Ovary (tissue), 9 donors: ENCODE results near the gene SRSF8. TPM values are rescaled to one million over a fixed set of nuclear protein-coding genes. Genes with fewer than 3 reads are reported as not detected.
"Not testable (repeated sequence)": the region's sequence is repeated elsewhere in the genome, so short reads cannot be mapped to it uniquely, and the experiment has no call there.

ENCODE experiments used
- DNase-seq, 5 donors: peaks; one replicate each; pipeline ENCODE4 v3.0.0-alpha.2; 2019 to 2020
- H3K27ac ChIP-seq, 2 donors: fragments of 200-600 bp; one replicate each; pipeline versions ENCODE4 v1.5.1 to v1.8.0; 2019 to 2022
- H3K27me3 ChIP-seq: fragments of 200-600 bp; one replicate; pipeline ENCODE4 v1.8.0; 2022
- H3K36me3 ChIP-seq: fragments of 200-600 bp; sonication (generic); one replicate; pipeline ENCODE4 v1.5.1; 2019
- H3K4me1 ChIP-seq: one replicate; pipeline ENCODE4 v1.8.1; 2013; ENCODE audit warnings: mild to moderate bottlenecking, moderate library complexity; ENCODE audit not compliant: insufficient read depth
- H3K4me3 ChIP-seq: fragments of 200-600 bp; sonication (generic); one replicate; pipeline ENCODE4 v1.5.1; 2017
- H3K9me3 ChIP-seq, 2 donors: fragments of 200-600 bp in 1 of 2; sonication (generic) in 1 of 2; one replicate each; pipeline versions ENCODE4 v1.5.1 to v1.8.1; 2013 to 2019; ENCODE audit warnings: mild to moderate bottlenecking in 1 of 2, moderate library complexity in 1 of 2
- EP300 ChIP-seq: sonication (generic); formaldehyde crosslinking; IDR thresholded peaks from one replicate; pipeline ENCODE4 v1.6.1; 2017; ENCODE audit warnings: antibody characterized with exemption
- POLR2A ChIP-seq: fragments of 450-650 bp; IDR thresholded peaks from one replicate; pipeline ENCODE4 v1.6.1; 2017; ENCODE audit warnings: antibody characterized with exemption, mild to moderate bottlenecking, moderate library complexity
- WGBS, 3 donors: extraction: QIAGEN DNeasy Blood & Tissue Kit in 1 of 3; methylation state at CpG; one replicate each; pipeline versions ENCODE4 v1.1.5 to v1.1.7; 2013 to 2017; 5-methylcytosine and 5-hydroxymethylcytosine counted together
- intact Hi-C, 4 donors: fragments of 100-400 bp; cut with DNase I; formaldehyde crosslinking; loops; one replicate each; pipeline versions ENCODE4 v1.11.0 to v1.15.1; 2022 to 2023
- polyA plus RNA-seq, 2 donors: library from polyadenylated mRNA; stranded (reverse); fragments of 200-250 nt in 1 of 2; fragments of 350-450 nt in 1 of 2; fragmentation: Illumina TruSeq in 1 of 2; extraction: RNeasy Lipid Tissue Mini Kit (QIAGEN cat#74804) in 1 of 2; gene quantifications; one replicate each; pipeline ENCODE4 v1.2.3, GENCODE V29; 2013 to 2014
- total RNA-seq, 7 donors: library from RNA; depleted of rRNA in 2 of 7; stranded (reverse); fragments of >200 nt in 2 of 7; fragmentation: NEBNext Ultra II Directional in 3 of 7; extraction: Animal tissue kit (Norgen Biotek cat#: 25700) in 3 of 7; gene quantifications; one replicate each; pipeline versions ENCODE4 v1.1.0 to v1.2.4, GENCODE V29; 2016 to 2023
- TF ChIP-seq, protein P1 (sequence below), 3 donors: fragments of 450-650 bp in 2 of 3; fragments of 200-600 bp in 1 of 3; IDR thresholded peaks; one replicate each; pipeline versions ENCODE4 v1.5.1 to v1.8.0; 2016 to 2022; ENCODE audit warnings: antibody characterized with exemption in 3 of 3, mild to moderate bottlenecking in 1 of 3
- donor health status: DM: no; HTN: no; CAD: no; lungs with moderate emphysema.
- donor health status: DM: no; HTN: no; CAD: no.
- donor health status: Bipolar disorder and iron deficiency.
- donor health status: DM: yes; HTN: yes; CAD: no.
- donor health status: DM: no; HTN: no; CAD: no.
- donor health status: DM: yes; HTN: yes; CAD: no.

The SRSF8 gene
- total and polyA plus RNA-seq, 9 donors = 39.0 to 79.6 (median 58.8) TPM

DNA sequence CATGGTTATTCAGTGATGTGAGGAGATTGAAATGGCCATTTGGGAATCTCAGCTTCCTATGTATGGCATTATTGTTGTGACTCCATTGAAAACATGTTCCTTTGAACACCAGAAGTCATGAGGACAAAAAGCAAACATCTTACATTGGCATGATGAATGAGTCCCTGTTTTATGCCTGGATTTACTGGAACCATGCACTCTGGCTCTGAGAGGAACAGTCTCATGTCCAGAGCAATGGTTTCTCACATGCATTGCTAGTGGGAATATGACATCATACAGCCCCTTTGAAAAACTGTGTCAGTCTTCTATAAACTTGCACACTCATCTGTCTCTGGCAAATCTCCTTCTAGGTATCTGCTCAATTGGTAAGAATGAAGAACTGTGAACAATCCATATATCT, 20.9 kb upstream of the SRSF8 start:
- TF ChIP-seq, protein P1, sequence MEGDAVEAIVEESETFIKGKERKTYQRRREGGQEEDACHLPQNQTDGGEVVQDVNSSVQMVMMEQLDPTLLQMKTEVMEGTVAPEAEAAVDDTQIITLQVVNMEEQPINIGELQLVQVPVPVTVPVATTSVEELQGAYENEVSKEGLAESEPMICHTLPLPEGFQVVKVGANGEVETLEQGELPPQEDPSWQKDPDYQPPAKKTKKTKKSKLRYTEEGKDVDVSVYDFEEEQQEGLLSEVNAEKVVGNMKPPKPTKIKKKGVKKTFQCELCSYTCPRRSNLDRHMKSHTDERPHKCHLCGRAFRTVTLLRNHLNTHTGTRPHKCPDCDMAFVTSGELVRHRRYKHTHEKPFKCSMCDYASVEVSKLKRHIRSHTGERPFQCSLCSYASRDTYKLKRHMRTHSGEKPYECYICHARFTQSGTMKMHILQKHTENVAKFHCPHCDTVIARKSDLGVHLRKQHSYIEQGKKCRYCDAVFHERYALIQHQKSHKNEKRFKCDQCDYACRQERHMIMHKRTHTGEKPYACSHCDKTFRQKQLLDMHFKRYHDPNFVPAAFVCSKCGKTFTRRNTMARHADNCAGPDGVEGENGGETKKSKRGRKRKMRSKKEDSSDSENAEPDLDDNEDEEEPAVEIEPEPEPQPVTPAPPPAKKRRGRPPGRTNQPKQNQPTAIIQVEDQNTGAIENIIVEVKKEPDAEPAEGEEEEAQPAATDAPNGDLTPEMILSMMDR (IDR thresholded peaks at IDR 0.05) = no peak
- TF ChIP-seq EP300 = no peak
- TF ChIP-seq POLR2A = no peak
- intact Hi-C loops = no loop called here
- DNase-seq = no peak
- Histone ChIP-seq H3K4me3 (no peak overlapping the region), H3K9me3 (no peaks in the 10 kb centered on the region), H3K27ac (no peak overlapping the region), H3K36me3 (no peaks in the 10 kb centered on the region), H3K4me1 (no peaks in the 10 kb centered on the region), H3K27me3 (no peaks in the 10 kb centered on the region)

- intact Hi-C loops, H3K36me3 ChIP-seq, H3K27me3 ChIP-seq, H3K9me3 ChIP-seq, H3K4me3 ChIP-seq, H3K4me1 ChIP-seq, DNase-seq, H3K27ac ChIP-seq: not testable (repeated sequence)
- WGBS, 3 donors = 3 to 26% (median 5%) methylated on average over 3 of the region's 3 CpGs
These were observed 17.6 kb upstream of the SRSF8 start, which contains the start of gene KDM4F for GRCh38 chr11:95049122-95049521. KDM4F (plus strand) TSS chr11:95049422.

- no peak overlapping the region for H3K27ac ChIP-seq
- no peaks in the 10 kb centered on the region for H3K36me3 ChIP-seq
- no peak overlapping the region for H3K4me3 ChIP-seq
- DNase-seq = no peak
- intact Hi-C loops = no loop called here
- H3K4me1 ChIP-seq = no peaks in the 10 kb centered on the region
- no peaks in the 10 kb centered on the region for H3K27me3 ChIP-seq
- TF ChIP-seq EP300 (no peak), POLR2A (no peak)
- TF ChIP-seq, protein P1 (IDR thresholded peaks at IDR 0.05) = no peak
- H3K9me3 ChIP-seq = no peaks in the 10 kb centered on the region
- 94 to 96% (median 95%) methylated on average over 22 of the region's 22 CpGs for WGBS, 3 donors
These were observed 16.0 kb upstream of the SRSF8 start for GRCh38 chr11:95050595-95051202.

GRCh38 chr11:95054356-95054755, 12.4 kb upstream of the SRSF8 start:
- intact Hi-C loops = no loop called here
- 82 to 87% (median 82%) methylated on average over 2 of the region's 2 CpGs for WGBS, 3 donors
- Histone ChIP-seq H3K27ac (no peak overlapping the region), H3K36me3 (no peaks in the 10 kb centered on the region), H3K4me1 (no peaks in the 10 kb centered on the region), H3K4me3 (no peak overlapping the region), H3K27me3 (peaks cover 2% of the 10 kb centered on the region), H3K9me3 (no peaks in the 10 kb centered on the region)
- TF ChIP-seq EP300 = no peak
- TF ChIP-seq, protein P1 (IDR thresholded peaks at IDR 0.05) = no peak
- TF ChIP-seq POLR2A = no peak
- no peak for DNase-seq

GRCh38 chr11:95055283-95055897, 11.3 kb upstream of the SRSF8 start:
- 41 to 45% (median 41%) methylated on average over 2 of the region's 2 CpGs for WGBS, 3 donors
- Histone ChIP-seq H3K4me1 (no peaks in the 10 kb centered on the region), H3K9me3 (no peaks in the 10 kb centered on the region), H3K27ac (no peak overlapping the region), H3K4me3 (no peak overlapping the region), H3K27me3 (peaks cover 2% of the 10 kb centered on the region), H3K36me3 (no peaks in the 10 kb centered on the region)
- TF ChIP-seq, protein P1 (IDR thresholded peaks at IDR 0.05) = no peak
- TF ChIP-seq POLR2A = no peak
- no peak for TF ChIP-seq EP300
- intact Hi-C loops = no loop called here
- DNase-seq = no peak
